ENCODE results near the gene TNNI2.
"Not testable (repeated sequence)": the region's sequence is repeated elsewhere in the genome, so short reads cannot be mapped to it uniquely, and the experiment has no call there.

The TNNI2 gene

GRCh38 chr11:1838426-1839144 lies at the start of gene TNNI2:
TSS of gene TNNI2 (plus strand) at chr11:1838981. CDS start at chr11:1839697, 716 bp downstream.
- DNase-seq: no peak

- no peak for DNase-seq
These were observed 46.9 kb upstream of the TNNI2 start for GRCh38 chr11:1791912-1792311.

GRCh38 chr11:1792461-1792860 lies 46.3 kb upstream of the TNNI2 start:
- no peak for DNase-seq

GRCh38 chr11:1793081-1793480 lies 45.7 kb upstream of the TNNI2 start:
- DNase-seq: no peak

- DNase-seq: no peak
These were observed 42.3 kb upstream of the TNNI2 start for GRCh38 chr11:1796413-1797011.

- no peak for DNase-seq
These were observed 41.2 kb upstream of the TNNI2 start for GRCh38 chr11:1797391-1798125.

GRCh38 chr11:1803246-1803645 lies 35.5 kb upstream of the TNNI2 start:
- DNase-seq: no peak

- not testable (repeated sequence) for DNase-seq
These were observed 34.8 kb upstream of the TNNI2 start for GRCh38 chr11:1803835-1804519.

GRCh38 chr11:1805525-1805924 lies 33.3 kb upstream of the TNNI2 start:
- DNase-seq: no peak

GRCh38 chr11:1807264-1807995 lies 31.4 kb upstream of the TNNI2 start:
- DNase-seq: no peak

GRCh38 chr11:1810761-1811160 lies 28.0 kb upstream of the TNNI2 start:
- DNase-seq: no peak

GRCh38 chr11:1812274-1812673 lies 26.5 kb upstream of the TNNI2 start:
- DNase-seq: no peak

- DNase-seq: no peak
These were observed 26.0 kb upstream of the TNNI2 start for GRCh38 chr11:1812801-1813200.

- DNase-seq: not testable (repeated sequence)
These were observed 25.4 kb upstream of the TNNI2 start for GRCh38 chr11:1813356-1813755.

- no peak for DNase-seq
These were observed 24.1 kb upstream of the TNNI2 start for GRCh38 chr11:1814691-1815090.

GRCh38 chr11:1815311-1815710 lies 23.5 kb upstream of the TNNI2 start:
- no peak for DNase-seq

GRCh38 chr11:1815751-1816150 lies 23.0 kb upstream of the TNNI2 start:
- no peak for DNase-seq

- no peak for DNase-seq
These were observed 21.8 kb upstream of the TNNI2 start for GRCh38 chr11:1817000-1817399.

- DNase-seq: no peak
These were observed 21.3 kb upstream of the TNNI2 start for GRCh38 chr11:1817511-1817910.

GRCh38 chr11:1819074-1819473 lies 19.7 kb upstream of the TNNI2 start:
- DNase-seq: no peak

- no peak for DNase-seq
These were observed 18.1 kb upstream of the TNNI2 start for GRCh38 chr11:1820463-1821325.

- DNase-seq: no peak
These were observed 17.2 kb upstream of the TNNI2 start for GRCh38 chr11:1821562-1821961.

All from 8988T (cell line).